ENCODE results near the gene FAM199X. TPM values are rescaled to one million over a fixed set of nuclear protein-coding genes. Genes with fewer than 3 reads are reported as not detected.

FAM199X gene
- 10.9 and 11.9 TPM in 2 replicates for total RNA-seq

DNA sequence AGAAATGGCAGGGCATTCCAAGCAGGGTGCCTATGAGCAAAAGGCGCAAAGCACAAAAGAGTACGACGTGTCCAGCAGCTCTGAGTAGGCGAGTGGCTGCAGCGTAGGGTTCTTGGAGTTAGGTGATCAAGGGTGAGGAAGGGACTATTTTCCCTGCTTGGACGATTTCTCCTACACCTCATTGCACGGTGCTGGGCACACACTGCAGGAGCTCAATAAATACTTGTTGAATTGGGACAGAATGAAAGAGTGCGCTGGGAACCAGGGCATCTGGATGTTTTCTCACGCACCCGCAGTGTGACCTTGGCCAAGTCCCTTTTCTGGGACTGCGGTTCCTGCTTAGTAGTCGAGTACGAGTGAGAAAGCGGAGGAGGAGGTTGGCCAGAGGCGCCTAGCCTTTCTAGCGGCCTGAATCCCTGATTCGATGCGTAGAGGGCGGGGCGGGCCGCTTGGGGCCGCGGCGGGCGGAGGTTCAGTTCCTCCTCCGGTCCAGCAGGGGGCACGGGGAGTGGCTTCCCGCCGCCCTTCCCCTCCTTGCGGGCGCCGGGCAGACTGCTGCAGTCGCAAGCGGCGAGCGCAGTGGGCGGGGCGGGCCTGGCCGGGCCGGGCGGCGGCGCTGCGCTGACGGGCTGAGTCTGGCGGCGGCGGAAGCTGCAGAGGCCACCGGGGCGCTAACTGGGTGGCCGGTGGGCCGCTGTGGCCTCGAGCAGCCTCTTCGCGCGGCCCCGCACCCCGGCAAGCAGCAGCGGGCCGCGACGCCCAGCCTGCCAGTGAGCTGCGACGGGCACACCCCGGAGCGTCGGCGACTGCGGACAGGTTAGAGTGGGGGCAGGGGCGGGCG, at the start of gene FAM199X:
Gene FAM199X, plus strand, starts transcription at position 560 of the 841 bp plus-strand sequence. CDS start 333 bp downstream, outside the sequence.
- Mint-ChIP-seq H3K9me3 (no peaks in the 10 kb centered on the region), H3K4me1 (ENCODE audit: low read depth) (peaks cover 30% of the 10 kb centered on the region), H3K27ac (peak within 1 kb of the TSS; percentile 81), H3K4me3 (ENCODE audit: low read depth) (peak within 1 kb of the TSS; percentile 82), H3K36me3 (ENCODE audit: low read depth) (peaks cover 8% of the 10 kb centered on the region), H3K27me3 (ENCODE audit: low read depth) (no peaks in the 10 kb centered on the region)
- DNase-seq (ENCODE audit: low spot score) = peak; percentile 81
- intact Hi-C loops (cut with micrococcal nuclease) = loop anchor here (1.0 kb wide), 1 partner anchor 9 kb away; the partner anchor contains the start of gene SLC25A53

DNA sequence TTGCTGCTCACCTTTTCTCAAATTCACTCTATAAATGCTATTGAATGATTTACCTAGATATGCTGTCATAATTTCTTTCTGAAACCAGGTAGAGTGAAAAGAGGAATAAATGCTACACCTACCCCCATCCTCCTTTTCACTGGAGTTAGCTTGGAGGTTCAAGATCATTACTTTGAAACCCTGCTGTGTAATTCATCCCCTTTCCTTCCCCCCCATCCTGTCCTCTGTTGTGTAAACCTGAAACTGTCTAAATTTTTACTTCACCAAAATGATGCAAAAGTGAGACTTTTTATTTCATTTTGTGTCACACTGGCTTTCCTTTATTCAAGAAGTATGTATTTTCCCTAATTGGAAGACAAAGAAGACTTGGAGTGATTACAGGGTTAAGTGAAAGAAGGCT, 48.5 kb upstream of the FAM199X start:
- DNase-seq (ENCODE audit: low spot score) = no peak
- intact Hi-C loops (cut with micrococcal nuclease) = no loop called here
- no peaks in the 10 kb centered on the region for H3K9me3 Mint-ChIP-seq
- peaks cover 16% of the 10 kb centered on the region for H3K4me1 Mint-ChIP-seq (ENCODE audit: low read depth)
- peaks cover 8% of the 10 kb centered on the region for H3K27me3 Mint-ChIP-seq (ENCODE audit: low read depth)
- H3K4me3 Mint-ChIP-seq (ENCODE audit: low read depth) = no peak overlapping the region
- no peak overlapping the region for H3K27ac Mint-ChIP-seq
- no peaks in the 10 kb centered on the region for H3K36me3 Mint-ChIP-seq (ENCODE audit: low read depth)

GRCh38 chrX:104118765-104119164, 47.5 kb upstream of the FAM199X start:
- Mint-ChIP-seq H3K9me3 (no peaks in the 10 kb centered on the region), H3K4me3 (ENCODE audit: low read depth) (no peak overlapping the region), H3K36me3 (ENCODE audit: low read depth) (no peaks in the 10 kb centered on the region), H3K4me1 (ENCODE audit: low read depth) (peaks cover 20% of the 10 kb centered on the region), H3K27me3 (ENCODE audit: low read depth) (peaks cover 3% of the 10 kb centered on the region), H3K27ac (no peak overlapping the region)
- intact Hi-C loops (cut with micrococcal nuclease) = no loop called here
- no peak for DNase-seq (ENCODE audit: low spot score)

DNA sequence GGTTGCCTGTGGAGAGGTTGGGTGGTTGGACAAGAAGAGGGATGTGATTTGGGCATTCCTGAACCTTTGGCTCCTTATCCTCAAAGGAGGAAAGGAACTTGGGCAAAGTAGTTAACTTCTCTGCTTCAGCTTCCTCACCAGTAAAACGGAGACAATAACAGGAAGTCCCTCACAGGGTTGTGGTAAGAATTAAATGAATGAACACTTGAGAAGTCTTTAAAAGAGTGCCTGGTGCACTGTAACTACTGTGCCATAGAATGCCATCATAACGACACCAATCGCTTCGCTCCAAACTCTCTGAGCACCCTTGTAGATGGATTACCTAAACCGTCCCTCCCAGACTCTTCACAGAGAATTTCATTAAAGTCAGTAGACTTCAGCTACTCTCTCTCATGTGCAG, 43.4 kb upstream of the FAM199X start:
- intact Hi-C loops (cut with micrococcal nuclease) = no loop called here
- Mint-ChIP-seq H3K27me3 (ENCODE audit: low read depth) (peaks cover 3% of the 10 kb centered on the region), H3K9me3 (no peaks in the 10 kb centered on the region), H3K4me3 (ENCODE audit: low read depth) (no peak overlapping the region), H3K36me3 (ENCODE audit: low read depth) (no peaks in the 10 kb centered on the region), H3K4me1 (ENCODE audit: low read depth) (peaks cover 15% of the 10 kb centered on the region), H3K27ac (no peak overlapping the region)
- DNase-seq (ENCODE audit: low spot score) = no peak

GRCh38 chrX:104126856-104127255, 39.4 kb upstream of the FAM199X start:
- H3K27me3 Mint-ChIP-seq (ENCODE audit: low read depth) = no peaks in the 10 kb centered on the region
- peaks cover 8% of the 10 kb centered on the region for H3K4me1 Mint-ChIP-seq (ENCODE audit: low read depth)
- intact Hi-C loops (cut with micrococcal nuclease) = no loop called here
- no peak for DNase-seq (ENCODE audit: low spot score)
- peaks cover 10% of the 10 kb centered on the region for H3K36me3 Mint-ChIP-seq (ENCODE audit: low read depth)
- no peak overlapping the region for H3K27ac Mint-ChIP-seq
- H3K4me3 Mint-ChIP-seq (ENCODE audit: low read depth) = no peak overlapping the region
- no peaks in the 10 kb centered on the region for H3K9me3 Mint-ChIP-seq

DNA sequence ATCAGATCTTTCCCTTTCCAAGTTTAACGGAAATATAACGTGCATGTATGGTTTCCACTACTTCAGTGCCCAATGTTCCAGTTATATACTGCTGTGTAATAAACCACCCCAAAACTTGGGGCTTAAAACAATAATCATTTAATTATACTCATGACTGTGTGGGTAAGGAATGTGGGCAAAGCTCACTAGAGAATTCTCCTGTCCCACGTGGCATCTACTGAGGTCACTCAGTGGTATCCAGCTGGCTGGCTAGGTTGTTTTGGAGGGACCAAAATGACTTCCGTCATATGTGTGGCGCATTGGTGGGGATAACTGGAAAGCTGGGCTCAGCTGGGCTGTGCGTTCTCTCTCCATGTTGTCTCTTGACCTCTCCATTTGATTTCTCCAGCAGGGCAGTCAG, 35.4 kb upstream of the FAM199X start:
- H3K4me1 Mint-ChIP-seq (ENCODE audit: low read depth) = peaks cover 15% of the 10 kb centered on the region
- no peaks in the 10 kb centered on the region for H3K9me3 Mint-ChIP-seq
- no peak overlapping the region for H3K4me3 Mint-ChIP-seq (ENCODE audit: low read depth)
- H3K27me3 Mint-ChIP-seq (ENCODE audit: low read depth) = no peaks in the 10 kb centered on the region
- H3K36me3 Mint-ChIP-seq (ENCODE audit: low read depth) = peaks cover 10% of the 10 kb centered on the region
- intact Hi-C loops (cut with micrococcal nuclease) = no loop called here
- DNase-seq (ENCODE audit: low spot score) = no peak
- H3K27ac Mint-ChIP-seq = no peak overlapping the region

GRCh38 chrX:104134583-104135261, 31.5 kb upstream of the FAM199X start:
- Mint-ChIP-seq H3K27me3 (ENCODE audit: low read depth) (no peaks in the 10 kb centered on the region), H3K36me3 (ENCODE audit: low read depth) (peaks cover 8% of the 10 kb centered on the region), H3K27ac (no peak overlapping the region), H3K9me3 (no peaks in the 10 kb centered on the region), H3K4me3 (ENCODE audit: low read depth) (no peak overlapping the region), H3K4me1 (ENCODE audit: low read depth) (peaks cover 15% of the 10 kb centered on the region)
- DNase-seq (ENCODE audit: low spot score) = no peak
- intact Hi-C loops (cut with micrococcal nuclease) = no loop called here

DNA sequence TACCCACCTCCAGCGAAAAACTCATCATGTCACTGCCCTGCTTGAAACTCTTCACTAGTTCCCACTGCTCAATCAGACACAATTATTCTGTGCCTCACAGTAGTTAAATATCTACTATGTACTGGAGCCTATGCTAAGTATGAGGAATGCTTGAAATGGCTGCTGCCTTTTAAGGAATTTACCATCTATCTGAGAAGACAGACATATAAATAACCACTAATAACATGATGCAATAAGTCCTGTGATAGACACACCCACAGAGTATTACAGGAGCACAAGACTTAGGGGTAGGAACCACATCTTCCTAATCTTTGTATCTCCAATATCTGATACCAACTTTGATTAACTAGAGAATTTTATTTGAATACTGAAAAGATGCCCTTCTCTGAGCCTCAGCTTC, 30.6 kb upstream of the FAM199X start:
- Mint-ChIP-seq H3K36me3 (ENCODE audit: low read depth) (peaks cover 3% of the 10 kb centered on the region), H3K4me3 (ENCODE audit: low read depth) (no peak overlapping the region), H3K9me3 (no peaks in the 10 kb centered on the region), H3K27me3 (ENCODE audit: low read depth) (no peaks in the 10 kb centered on the region), H3K27ac (no peak overlapping the region), H3K4me1 (ENCODE audit: low read depth) (peaks cover 15% of the 10 kb centered on the region)
- no peak for DNase-seq (ENCODE audit: low spot score)
- intact Hi-C loops (cut with micrococcal nuclease) = loop anchor here (1.0 kb wide), 1 partner anchor 37 kb away; no protein-coding TSS in a partner anchor

DNA sequence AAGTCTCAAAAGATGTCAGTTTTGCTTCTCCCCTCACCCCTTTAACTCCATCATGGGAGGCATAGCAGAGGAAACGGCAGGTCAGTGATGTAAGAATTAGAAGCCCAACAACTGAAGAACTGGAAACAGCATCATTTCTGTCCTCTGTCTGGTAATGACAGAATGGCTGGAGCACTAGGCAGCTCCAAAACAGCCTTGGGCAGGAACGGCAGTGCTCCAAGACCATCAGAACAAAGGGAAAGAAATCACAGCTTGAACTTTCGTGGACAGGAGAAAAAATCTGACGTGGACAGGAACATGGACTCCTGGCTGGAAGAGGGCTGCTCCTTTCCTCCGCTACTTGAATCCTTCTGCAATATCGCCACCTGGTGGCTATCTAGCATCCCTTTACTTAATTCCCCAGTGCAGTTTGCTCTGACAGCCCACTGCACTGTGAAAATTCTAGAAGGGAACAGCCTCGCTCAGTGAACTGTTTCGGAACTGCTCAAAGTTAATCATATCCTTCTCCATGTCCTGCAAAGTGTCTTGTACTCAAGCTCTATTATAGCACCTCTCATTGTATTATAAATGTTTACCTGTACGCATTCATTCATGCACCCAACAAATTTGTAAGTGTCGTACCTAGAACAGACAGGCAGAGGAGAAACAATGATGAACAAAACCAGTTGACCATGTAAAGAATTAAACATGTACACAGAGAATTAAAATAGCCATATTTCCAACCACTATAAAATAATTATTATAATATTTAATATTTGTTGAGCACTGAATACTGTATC, 29.8 kb upstream of the FAM199X start:
- DNase-seq (ENCODE audit: low spot score) = peak; percentile 14
- no peaks in the 10 kb centered on the region for H3K9me3 Mint-ChIP-seq
- no peak overlapping the region for H3K4me3 Mint-ChIP-seq (ENCODE audit: low read depth)

GRCh38 chrX:104137496-104137895, 28.8 kb upstream of the FAM199X start:
- intact Hi-C loops (cut with micrococcal nuclease) = no loop called here
- no peak overlapping the region for H3K27ac Mint-ChIP-seq
- no peaks in the 10 kb centered on the region for H3K27me3 Mint-ChIP-seq (ENCODE audit: low read depth)
- no peaks in the 10 kb centered on the region for H3K36me3 Mint-ChIP-seq (ENCODE audit: low read depth)
- no peak for DNase-seq (ENCODE audit: low spot score)
- H3K9me3 Mint-ChIP-seq = no peaks in the 10 kb centered on the region
- H3K4me3 Mint-ChIP-seq (ENCODE audit: low read depth) = no peak overlapping the region
- peaks cover 15% of the 10 kb centered on the region for H3K4me1 Mint-ChIP-seq (ENCODE audit: low read depth)

More for the DNA sequence above, 29.8 kb upstream of the FAM199X start:
- H3K27me3 Mint-ChIP-seq (ENCODE audit: low read depth) = no peaks in the 10 kb centered on the region
- no peak overlapping the region for H3K27ac Mint-ChIP-seq
- intact Hi-C loops (cut with micrococcal nuclease) = loop anchor here (1.0 kb wide), 1 partner anchor 38 kb away; no protein-coding TSS in a partner anchor
- peaks cover 15% of the 10 kb centered on the region for H3K4me1 Mint-ChIP-seq (ENCODE audit: low read depth)
- no peaks in the 10 kb centered on the region for H3K36me3 Mint-ChIP-seq (ENCODE audit: low read depth)

DNA sequence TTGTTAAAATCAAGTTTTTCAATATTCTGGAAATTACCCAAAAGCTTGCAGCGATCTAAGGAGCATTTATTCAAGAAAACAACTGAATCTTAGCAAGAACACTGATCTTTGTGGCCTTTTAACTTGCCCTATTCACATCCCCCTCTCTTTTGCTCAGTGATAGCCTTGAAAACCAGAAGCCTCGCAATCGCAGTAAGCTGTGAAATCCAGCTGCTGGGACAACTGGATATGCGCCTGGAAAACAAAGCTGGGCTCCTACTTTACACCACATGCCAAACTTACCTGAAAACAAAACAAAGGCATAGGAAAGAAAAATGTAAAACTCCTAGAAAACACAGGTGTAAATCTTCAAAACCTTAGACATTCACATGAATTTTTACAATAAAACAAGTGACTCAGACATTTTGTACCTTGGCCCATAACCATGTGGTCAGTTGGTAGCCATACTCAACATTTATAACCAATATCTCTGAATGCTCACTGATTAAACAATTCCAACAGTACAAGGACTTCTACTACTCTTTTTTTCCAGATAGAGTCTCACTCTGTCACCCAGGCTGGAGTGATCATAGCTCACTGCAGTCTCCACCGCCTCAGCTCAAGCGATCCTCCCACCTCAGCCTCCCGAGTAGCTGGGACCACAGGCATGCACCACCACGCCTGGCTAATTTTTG, 25.0 kb upstream of the FAM199X start:
- no peaks in the 10 kb centered on the region for H3K9me3 Mint-ChIP-seq
- intact Hi-C loops (cut with micrococcal nuclease) = no loop called here
- no peak overlapping the region for H3K4me3 Mint-ChIP-seq (ENCODE audit: low read depth)
- no peaks in the 10 kb centered on the region for H3K36me3 Mint-ChIP-seq (ENCODE audit: low read depth)
- no peaks in the 10 kb centered on the region for H3K27me3 Mint-ChIP-seq (ENCODE audit: low read depth)
- H3K4me1 Mint-ChIP-seq (ENCODE audit: low read depth) = no peaks in the 10 kb centered on the region
- no peak overlapping the region for H3K27ac Mint-ChIP-seq
- no peak for DNase-seq (ENCODE audit: low spot score)

DNA sequence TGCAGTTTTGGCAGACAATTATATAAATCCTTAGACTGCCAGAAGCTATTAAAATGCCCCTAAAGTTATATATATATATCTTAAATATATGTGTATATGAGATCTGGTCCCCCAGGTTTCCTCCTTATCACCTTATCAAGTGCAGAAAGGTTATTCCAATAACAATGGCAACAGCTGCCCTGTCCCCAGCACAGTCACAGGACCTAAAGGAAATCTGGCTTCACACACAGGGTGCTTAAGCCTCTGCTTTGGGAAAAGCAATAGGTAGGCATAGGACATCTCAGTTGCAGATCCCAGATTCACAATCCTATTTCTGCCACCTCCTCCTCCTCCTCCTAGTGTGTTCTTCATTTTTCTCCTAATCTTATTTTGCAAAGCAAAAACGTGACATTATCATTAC, 15.2 kb upstream of the FAM199X start:
- no peaks in the 10 kb centered on the region for H3K4me1 Mint-ChIP-seq (ENCODE audit: low read depth)
- DNase-seq (ENCODE audit: low spot score) = no peak
- intact Hi-C loops (cut with micrococcal nuclease) = no loop called here

More for the DNA sequence above, 15.2 kb upstream of the FAM199X start:
- H3K27ac Mint-ChIP-seq = no peak overlapping the region
- H3K36me3 Mint-ChIP-seq (ENCODE audit: low read depth) = no peaks in the 10 kb centered on the region
- no peaks in the 10 kb centered on the region for H3K9me3 Mint-ChIP-seq
- H3K27me3 Mint-ChIP-seq (ENCODE audit: low read depth) = no peaks in the 10 kb centered on the region
- H3K4me3 Mint-ChIP-seq (ENCODE audit: low read depth) = no peak overlapping the region
